Posterior vena cava (tissue), 2 donors: Measurements from ENCODE around the gene SKAP1. TPM values are rescaled to one million over a fixed set of nuclear protein-coding genes. Genes with fewer than 3 reads are reported as not detected.
"Not testable (repeated sequence)": the region's sequence is repeated elsewhere in the genome, so short reads cannot be mapped to it uniquely, and the experiment has no call there.

Source experiments
- DNase-seq: peaks from one replicate; pipeline ENCODE4 v3.0.0-alpha.2; 2020; ENCODE audit warnings: low spot score
- intact Hi-C, 2 donors: fragments of 100-400 bp; cut with DNase I; formaldehyde crosslinking; loops; one replicate each; pipeline versions ENCODE4 v1.14.1 to v1.14.2; 2022 to 2023
- total RNA-seq, 2 donors: library from RNA; stranded (reverse); fragmentation: NEBNext Ultra II Directional; extraction: Animal tissue kit (Norgen Biotek cat#: 25700); gene quantifications; one replicate each; pipeline ENCODE4 v1.2.1, GENCODE V29; 2021
- donor health status: DM: yes; HTN: yes; CAD: no.
- donor health status: DM: yes; HTN: yes; CAD: no.

The SKAP1 gene
- total RNA-seq, 2 donors from 2014 or later, result 1.1 to 1.5 TPM

DNA sequence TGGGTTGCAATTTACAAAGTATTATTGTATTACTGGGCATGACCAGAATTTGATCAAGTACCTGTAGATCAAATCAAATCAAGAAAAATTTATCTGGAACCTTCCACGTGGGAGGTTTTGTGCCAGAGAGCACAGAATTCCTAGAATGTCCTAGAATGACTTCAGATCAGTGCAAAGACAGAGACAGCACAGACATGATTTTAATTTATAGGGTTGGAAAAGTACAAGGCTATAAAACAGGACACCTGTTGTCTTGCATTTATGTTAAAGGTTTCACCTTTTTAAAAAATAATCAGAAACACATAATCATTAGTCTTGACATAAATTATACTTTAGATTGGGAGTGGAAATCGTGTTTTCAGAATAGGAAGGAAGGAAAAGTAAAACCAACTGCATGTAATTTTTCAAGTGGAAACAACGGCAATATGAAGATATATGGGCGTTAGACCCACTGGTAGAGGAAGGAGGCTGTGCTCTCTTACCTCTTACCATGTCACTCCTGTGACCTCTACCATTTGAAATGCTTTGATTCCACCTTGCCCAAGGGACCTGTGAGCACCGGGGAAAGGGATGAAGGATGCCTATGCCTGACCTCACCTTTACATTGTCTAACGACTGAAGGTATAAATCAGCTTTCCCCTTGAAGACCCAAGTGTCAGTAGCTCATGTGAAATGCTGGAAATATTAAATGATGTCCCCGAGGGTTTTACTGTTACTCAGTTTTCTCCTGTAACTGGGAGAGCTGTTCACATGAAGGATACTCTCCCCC is 222.1 kb downstream of the SKAP1 start:
- intact Hi-C loops, result no loop called here
- no peak for DNase-seq

DNA sequence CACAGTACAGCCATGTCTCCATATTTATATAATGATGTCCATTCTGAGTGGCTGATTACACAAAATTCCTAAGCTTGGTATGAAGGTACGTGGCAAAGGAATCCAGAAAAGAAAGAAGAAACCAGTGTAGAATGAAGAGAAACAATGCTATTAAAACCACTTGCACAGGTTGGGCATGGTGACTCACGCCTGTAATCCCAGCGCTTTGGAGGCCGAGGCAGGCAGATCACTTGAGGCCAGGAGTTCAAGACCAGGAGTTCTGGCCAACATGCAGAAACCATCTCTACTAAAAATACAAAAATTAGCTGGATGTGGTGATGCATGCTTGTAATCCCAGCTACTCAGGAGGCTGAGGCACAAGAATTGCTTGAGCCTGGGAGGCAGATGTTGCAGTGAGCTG is 223.0 kb downstream of the SKAP1 start:
- intact Hi-C loops, DNase-seq: not testable (repeated sequence)

GRCh38 chr17:48202959-48203358 is 227.1 kb downstream of the SKAP1 start:
- no peak for DNase-seq
- intact Hi-C loops, result no loop called here

- intact Hi-C loops, result no loop called here
- DNase-seq, result no peak
Measured at GRCh38 chr17:48198950-48199541, 231.0 kb downstream of the SKAP1 start.

GRCh38 chr17:48195910-48196309 is 234.1 kb downstream of the SKAP1 start:
- intact Hi-C loops, result no loop called here
- no peak for DNase-seq

DNA sequence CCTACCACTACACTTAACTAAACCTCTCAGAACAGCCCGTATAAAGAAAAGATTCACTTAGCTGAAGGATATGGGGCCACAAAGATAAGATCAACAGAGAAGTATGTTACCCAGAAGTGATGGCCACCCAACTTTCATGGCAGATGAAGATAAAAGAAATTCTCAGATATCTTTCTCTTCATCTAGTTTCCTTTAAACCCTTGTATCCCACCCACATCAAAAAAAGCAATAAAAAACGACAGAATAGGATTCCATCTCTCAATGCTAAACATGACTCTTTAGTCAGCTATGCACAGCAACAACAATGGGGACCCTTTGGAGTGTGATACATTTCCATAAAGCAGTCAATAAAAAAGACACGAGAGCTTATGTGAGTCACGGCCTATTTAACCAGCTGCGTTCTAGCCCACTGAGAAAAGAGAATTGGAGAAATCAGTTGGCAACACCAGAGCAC is 235.9 kb downstream of the SKAP1 start:
- no peak for DNase-seq
- intact Hi-C loops, result no loop called here

DNA sequence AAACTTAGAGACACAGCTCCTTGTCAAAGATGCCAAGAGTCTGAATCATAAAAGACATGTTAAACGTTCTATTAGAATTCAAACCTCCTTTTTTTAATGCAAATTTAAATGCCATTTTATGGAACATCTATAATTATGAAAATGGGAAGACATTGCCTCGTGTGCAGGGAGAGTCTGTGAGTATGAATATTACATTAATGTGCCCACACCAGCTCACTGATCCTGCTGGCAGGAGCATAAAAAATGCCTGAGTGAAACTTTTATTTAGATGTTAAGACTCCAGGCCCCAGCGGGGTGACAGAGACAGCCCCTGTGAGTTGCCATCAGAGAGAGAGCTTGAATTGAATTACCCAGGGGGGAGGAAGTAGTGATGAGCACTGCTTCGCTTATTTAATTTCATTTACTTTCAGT is 237.7 kb downstream of the SKAP1 start:
- intact Hi-C loops, result no loop called here
- no peak for DNase-seq

DNA sequence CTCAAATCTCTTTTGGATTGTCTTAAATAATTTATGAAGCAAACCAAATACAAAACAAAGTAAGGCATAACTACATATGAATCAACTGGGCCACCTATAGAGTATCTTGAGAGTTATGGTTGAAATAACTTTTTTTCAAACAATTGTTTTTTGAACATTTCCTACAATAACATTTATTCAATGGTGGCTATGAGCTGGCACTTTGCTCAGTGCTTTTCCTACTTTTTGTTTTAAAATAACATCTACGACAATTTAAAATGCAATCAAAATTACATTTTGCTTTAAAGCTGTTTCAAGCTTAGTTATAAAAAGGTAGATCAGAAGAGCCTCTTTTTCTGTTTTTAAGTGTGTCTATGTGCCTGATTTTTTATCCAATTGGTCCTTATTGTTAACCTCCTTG is 238.7 kb downstream of the SKAP1 start:
- intact Hi-C loops, result no loop called here
- no peak for DNase-seq

- no peak for DNase-seq
- intact Hi-C loops, result no loop called here
Measured at GRCh38 chr17:48190871-48191270, 239.1 kb downstream of the SKAP1 start.

DNA sequence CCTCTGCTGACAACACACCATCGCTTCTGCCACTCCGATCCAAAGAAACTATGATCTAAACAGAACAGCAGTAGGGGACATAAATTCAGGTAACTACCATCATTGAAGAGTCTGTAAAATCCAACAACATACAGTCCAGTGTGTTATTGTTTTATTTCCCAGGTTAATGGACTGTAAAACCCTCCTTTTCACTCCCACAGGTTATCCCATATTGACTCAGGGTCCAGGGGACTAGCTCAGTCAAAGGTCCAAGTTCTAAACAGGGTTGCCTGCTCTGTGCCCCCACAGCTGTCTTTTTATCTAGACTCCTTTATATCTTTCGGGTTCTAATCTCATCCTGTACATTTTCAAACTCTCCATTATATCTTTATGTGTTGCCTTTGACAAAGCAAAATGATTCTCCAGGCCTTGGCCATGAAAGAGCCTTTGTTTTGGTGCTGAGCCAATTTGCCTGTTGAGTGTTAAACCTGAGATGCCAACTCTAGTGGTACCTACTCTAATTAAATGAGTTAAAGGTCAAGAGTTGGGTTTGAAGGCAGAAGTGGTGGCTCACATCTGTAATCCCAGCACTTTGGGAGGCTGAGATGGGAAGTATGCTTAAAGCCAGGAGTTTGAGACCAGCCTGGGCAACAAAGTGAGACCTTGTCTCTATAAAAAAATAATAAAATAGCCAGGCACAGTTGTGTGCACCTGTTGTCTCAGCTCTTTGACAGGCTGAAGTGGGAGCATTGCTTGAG is 242.0 kb downstream of the SKAP1 start:
- intact Hi-C loops, result no loop called here

DNA sequence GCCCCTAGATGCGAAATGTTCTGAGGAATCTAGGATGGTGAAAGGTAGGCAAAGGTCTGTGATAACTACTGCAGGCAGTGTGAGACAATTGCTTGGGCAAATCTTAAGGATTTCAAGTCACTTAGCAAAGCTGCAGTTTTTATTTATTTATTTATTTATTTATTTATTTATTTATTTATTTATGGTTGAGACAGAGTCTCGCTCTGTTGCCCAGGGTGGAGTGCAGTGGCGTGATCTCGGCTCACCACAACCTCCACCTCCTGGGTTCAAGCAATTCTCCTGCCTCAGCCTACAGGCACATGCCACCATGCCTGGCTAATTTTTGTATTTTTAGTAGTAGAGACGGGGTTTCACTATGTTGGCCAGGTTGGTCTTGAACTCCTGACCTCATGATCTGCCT is 243.7 kb downstream of the SKAP1 start:
- intact Hi-C loops, DNase-seq: not testable (repeated sequence)

More for the DNA sequence above, 242.0 kb downstream of the SKAP1 start:
- DNase-seq, result no peak

DNA sequence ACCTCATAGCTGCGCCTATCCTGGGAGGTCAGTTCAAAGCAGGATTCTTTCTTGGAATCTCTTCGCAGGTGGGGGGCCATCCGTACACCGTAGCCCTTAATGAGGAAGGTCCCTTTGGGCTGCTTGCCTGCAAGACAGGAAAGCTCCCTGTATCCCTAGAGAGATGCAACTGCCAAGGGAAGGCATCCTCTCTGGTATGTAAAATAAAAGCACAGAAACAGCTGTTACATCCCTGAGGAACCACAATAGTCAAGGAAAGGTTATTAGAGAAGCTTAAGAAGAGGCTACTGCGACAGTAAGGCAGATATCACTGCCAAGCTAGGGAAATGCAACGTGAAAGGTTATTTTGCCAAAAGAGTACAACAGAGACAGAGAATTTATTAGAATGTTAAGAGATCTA is 245.3 kb downstream of the SKAP1 start:
- intact Hi-C loops, result no loop called here
- no peak for DNase-seq

DNA sequence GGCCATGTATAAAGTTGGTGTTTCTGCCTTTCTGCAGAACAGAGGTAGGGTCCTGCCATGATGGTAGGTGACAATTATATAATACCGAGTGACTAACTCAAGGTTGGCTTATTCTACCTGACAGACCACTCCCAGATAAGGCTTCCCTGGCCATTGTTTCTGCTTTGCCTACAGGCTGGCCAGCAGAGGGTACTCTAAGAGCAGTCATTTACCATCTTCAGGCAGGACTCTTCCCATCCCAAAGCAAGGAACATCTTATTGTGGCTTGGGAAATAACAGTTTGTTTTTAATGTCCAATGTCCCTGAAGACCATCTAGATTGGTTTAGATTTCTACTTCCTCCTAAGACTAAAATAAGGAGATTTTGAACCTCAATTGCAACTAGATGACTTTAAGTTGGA is 248.4 kb downstream of the SKAP1 start:
- intact Hi-C loops, result no loop called here

DNA sequence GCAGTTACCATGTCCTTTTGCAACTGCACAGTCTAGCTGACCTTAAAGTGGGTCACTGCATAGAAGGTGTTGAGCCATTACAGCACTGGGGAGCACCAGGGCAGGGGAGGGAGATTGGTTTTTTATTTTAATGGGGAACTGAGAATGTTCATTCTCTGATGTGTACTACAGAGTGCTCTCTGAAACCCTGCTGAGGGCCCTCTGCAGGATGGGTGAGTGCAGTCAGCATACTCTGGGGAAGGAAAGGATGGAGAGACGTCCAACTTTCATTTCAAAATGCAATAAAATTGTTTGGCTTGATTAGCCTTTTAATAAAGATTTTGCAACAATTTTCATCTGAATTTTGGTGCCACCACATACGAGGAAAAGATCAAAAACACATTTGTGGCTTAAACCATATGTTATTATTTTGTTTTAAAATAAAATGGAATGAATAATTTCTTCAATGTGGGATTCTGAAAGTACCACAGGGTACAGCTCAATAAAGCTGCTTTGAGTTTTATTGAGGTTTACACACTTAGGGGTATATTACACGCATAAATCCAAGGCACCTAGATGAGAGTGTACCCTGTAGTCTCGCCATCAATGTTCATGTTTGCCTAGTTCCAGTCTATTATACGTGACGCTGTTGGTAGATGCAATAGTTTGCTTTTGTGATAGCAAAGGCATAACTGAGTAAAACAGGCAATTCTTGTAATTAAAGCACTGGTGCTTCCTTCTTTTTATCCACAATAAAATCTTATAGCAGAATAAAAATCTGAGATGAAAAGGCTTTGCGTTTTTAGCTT is 249.0 kb downstream of the SKAP1 start:
- intact Hi-C loops, result no loop called here
- DNase-seq, result no peak

More for the DNA sequence above, 248.4 kb downstream of the SKAP1 start:
- no peak for DNase-seq

- DNase-seq, result no peak
- intact Hi-C loops, result no loop called here
Measured at GRCh38 chr17:48179071-48179945, 250.7 kb downstream of the SKAP1 start.

GRCh38 chr17:48178317-48178716 is 251.7 kb downstream of the SKAP1 start:
- DNase-seq, result no peak
- intact Hi-C loops, result no loop called here

GRCh38 chr17:48177816-48178215 is 252.2 kb downstream of the SKAP1 start:
- intact Hi-C loops, result no loop called here
- DNase-seq, result no peak

DNA sequence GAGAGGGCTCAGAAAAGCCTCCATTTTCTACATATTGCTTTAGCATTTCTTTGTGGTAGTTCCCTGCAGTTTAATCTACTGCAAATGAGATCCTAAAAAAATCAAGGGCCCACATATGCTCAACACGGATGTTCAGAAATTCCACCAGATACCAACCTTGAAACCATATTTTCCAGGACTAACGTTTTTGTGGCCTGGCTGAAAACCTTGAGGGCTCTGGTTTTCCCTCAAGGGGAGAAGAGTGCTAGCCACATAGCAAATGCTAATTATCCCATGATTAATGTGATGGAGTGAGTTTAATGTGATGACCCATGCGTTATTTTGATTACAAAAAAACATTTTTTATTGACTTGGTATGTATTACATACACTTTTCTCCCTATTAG is 253.6 kb downstream of the SKAP1 start:
- intact Hi-C loops, result no loop called here
- DNase-seq, result no peak
